Smooth muscle cell (in vitro differentiated cells): ENCODE results near the gene KRT86. TPM values are rescaled to one million over a fixed set of nuclear protein-coding genes. Genes with fewer than 3 reads are reported as not detected.

Source experiments
- DNase-seq: peaks from one replicate; lab custom pipeline; 2025; ENCODE audit not compliant: unreplicated experiment; lab: John Stamatoyannopoulos, UW
- H2AFZ ChIP-seq: fragments of 200-600 bp; sonication (generic); 2 replicates; pipeline ENCODE4 v1.6.0; 2016; ENCODE audit warnings: antibody characterized with exemption, low read depth, mild to moderate bottlenecking
- H3F3A ChIP-seq: fragments of 200-600 bp; sonication (generic); 2 replicates; pipeline ENCODE4 v1.6.0; 2017; ENCODE audit warnings: antibody characterized with exemption, low read depth
- H3K27ac ChIP-seq: fragments of 200-600 bp; sonication (generic); 2 replicates; pipeline ENCODE4 v1.5.1; 2016; ENCODE audit warnings: low read depth, mild to moderate bottlenecking
- H3K27me3 ChIP-seq: fragments of 200-600 bp; sonication (generic); 2 replicates; pipeline ENCODE4 v1.6.1; 2016; ENCODE audit warnings: low read depth, mild to moderate bottlenecking
- H3K36me3 ChIP-seq: fragments of 200-600 bp; sonication (generic); 2 replicates; pipeline ENCODE4 v1.5.1; 2016; ENCODE audit warnings: low read depth
- H3K4me1 ChIP-seq: fragments of 200-600 bp; sonication (generic); 2 replicates; pipeline ENCODE4 v1.5.1; 2016; ENCODE audit warnings: low read depth
- H3K4me2 ChIP-seq: fragments of 200-600 bp; sonication (generic); 2 replicates; pipeline ENCODE4 v1.6.0; 2016; ENCODE audit warnings: mild to moderate bottlenecking
- H3K4me3 ChIP-seq: fragments of 200-600 bp; sonication (generic); 2 replicates; pipeline ENCODE4 v1.5.1; 2016; ENCODE audit warnings: mild to moderate bottlenecking
- H3K79me2 ChIP-seq: fragments of 200-600 bp; sonication (generic); 2 replicates; pipeline ENCODE4 v1.6.0; 2016; ENCODE audit warnings: low read depth, mild to moderate bottlenecking
- H3K9ac ChIP-seq: fragments of 200-600 bp; sonication (generic); 2 replicates; pipeline ENCODE4 v1.6.0; 2016; ENCODE audit warnings: low read depth
- H3K9me3 ChIP-seq: fragments of 200-600 bp; sonication (generic); replicated peaks from 2 replicates; pipeline ENCODE4 v1.5.1; 2016; ENCODE audit warnings: low read depth
- H4K20me1 ChIP-seq: fragments of 200-600 bp; sonication (generic); 2 replicates; pipeline ENCODE4 v1.6.0; 2016; ENCODE audit warnings: low read depth
- CTCF ChIP-seq: fragments of 200-600 bp; sonication (generic); IDR thresholded peaks from 2 replicates; pipeline ENCODE4 v1.5.1; 2017; ENCODE audit warnings: borderline replicate concordance, mild to moderate bottlenecking, antibody characterized with exemption; ENCODE audit not compliant: insufficient read depth, poor library complexity, severe bottlenecking
- WGBS: methylation state at CpG from one replicate; pipeline ENCODE4 v1.1.7; 2016; ENCODE audit warnings: low lambda C conversion rate; 5-methylcytosine and 5-hydroxymethylcytosine counted together
- polyA plus RNA-seq: library from polyadenylated mRNA; unstranded; fragments of >200 nt; fragmentation: Nextera tagmentation; extraction: Ambion mirVana; gene quantifications from 2 replicates; pipeline ENCODE4 v1.2.1, GENCODE V29; 2016
- total RNA-seq: library from RNA; depleted of rRNA; stranded (reverse); fragments of >200 nt; gene quantifications from 2 replicates; pipeline ENCODE4 v1.2.3, GENCODE V29; 2014

KRT86 gene
- total and polyA plus RNA-seq, 2 experiments from 2014 or later: not detected

GRCh38 chr12:52232674-52233461 lies 41.6 kb upstream of the KRT86 start, which contains the start of gene KRT7:
Gene KRT7, plus strand, starts transcription at chr12:52233243. Its CDS starts 54 bp downstream, at chr12:52233297.
- Histone ChIP-seq H3K4me1 (peaks cover 14% of the 10 kb centered on the region), H3K27me3 (peaks cover 49% of the 10 kb centered on the region), H3K36me3 (no peaks in the 10 kb centered on the region), H2AFZ (no peak within 1 kb of the TSS), H3K4me3 (peak within 1 kb of the TSS; percentile 38), H3K9ac (no peak within 1 kb of the TSS), H3F3A (no peaks in the 10 kb centered on the region), H3K27ac (peak within 1 kb of the TSS; percentile 62), H4K20me1 (peaks cover 24% of the 10 kb centered on the region), H3K9me3 (no peaks in the 10 kb centered on the region), H3K4me2 (peak within 1 kb of the TSS; percentile 80), H3K79me2 (no peaks in the 10 kb centered on the region)
- WGBS: 7% methylated on average over 51 of the region's 58 CpGs
- DNase-seq: no peak
- TF ChIP-seq CTCF: no peak

- peaks cover 14% of the 10 kb centered on the region for H3K4me1 ChIP-seq
Measured at GRCh38 chr12:52233462-52234207, 40.8 kb upstream of the KRT86 start.

GRCh38 chr12:52234223-52234810 lies 40.1 kb upstream of the KRT86 start:
- H3F3A ChIP-seq: no peaks in the 10 kb centered on the region
- H3K27me3 ChIP-seq: peaks cover 49% of the 10 kb centered on the region
- H3K9ac ChIP-seq: no peak overlapping the region
- 77% methylated on average over 10 of the region's 10 CpGs for WGBS
- H4K20me1 ChIP-seq: peaks cover 24% of the 10 kb centered on the region
- peak overlapping the region; percentile 38 for H3K4me3 ChIP-seq
- no peak for TF ChIP-seq CTCF
- H3K27ac ChIP-seq: no peak overlapping the region
- no peaks in the 10 kb centered on the region for H3K36me3 ChIP-seq
- H3K9me3 ChIP-seq: no peaks in the 10 kb centered on the region
- no peaks in the 10 kb centered on the region for H3K79me2 ChIP-seq
- no peak overlapping the region for H2AFZ ChIP-seq
- H3K4me2 ChIP-seq: peak overlapping the region; percentile 80
- peaks cover 14% of the 10 kb centered on the region for H3K4me1 ChIP-seq
- DNase-seq: no peak

More at GRCh38 chr12:52233462-52234207, 40.8 kb upstream of the KRT86 start:
- WGBS: 9% methylated on average over 34 of the region's 40 CpGs
- Histone ChIP-seq H2AFZ (no peak overlapping the region), H4K20me1 (peaks cover 24% of the 10 kb centered on the region), H3K4me2 (peak overlapping the region; percentile 80), H3K4me3 (peak overlapping the region; percentile 38), H3K9me3 (no peaks in the 10 kb centered on the region), H3K36me3 (no peaks in the 10 kb centered on the region), H3K27ac (no peak overlapping the region), H3K9ac (no peak overlapping the region), H3K27me3 (peaks cover 49% of the 10 kb centered on the region), H3F3A (no peaks in the 10 kb centered on the region), H3K79me2 (no peaks in the 10 kb centered on the region)
- no peak for DNase-seq
- TF ChIP-seq CTCF: no peak
